Kidney (tissue), 14 donors: Measurements from ENCODE around the gene ALK. TPM values are rescaled to one million over a fixed set of nuclear protein-coding genes. Genes with fewer than 3 reads are reported as not detected.

Experiments used
- DNase-seq, 5 donors: peaks; one replicate each; pipeline ENCODE4 v3.0.0-alpha.2; 2013 to 2020
- FAIRE-seq: peaks from 2 replicates; lab custom pipeline; 2012; peaks lifted over from hg19 to GRCh38; lab: Jason Lieb, UNC
- H3K27ac ChIP-seq, 2 donors: one replicate each; pipeline ENCODE4 v1.7.0; 2013; ENCODE audit warnings: low read depth in 2 of 2, low read length in 2 of 2, inconsistent platforms in 1 of 2
- H3K27me3 ChIP-seq: one replicate; pipeline ENCODE4 v1.7.1; 2013; ENCODE audit warnings: low read length, inconsistent platforms; ENCODE audit not compliant: control insufficient read depth, insufficient read depth
- H3K36me3 ChIP-seq, 3 donors: one replicate each; pipeline versions ENCODE4 v1.7.0 to v1.7.1; 2013; ENCODE audit warnings: low read length in 3 of 3, control low read depth in 1 of 3, inconsistent platforms in 1 of 3; ENCODE audit not compliant: insufficient read depth in 3 of 3, control insufficient read depth in 2 of 3
- H3K4me1 ChIP-seq, 3 donors: one replicate each; pipeline versions ENCODE4 v1.7.0 to v1.7.1; 2013; ENCODE audit warnings: low read length in 3 of 3, inconsistent platforms in 1 of 3, low read depth in 1 of 3; ENCODE audit not compliant: control insufficient read depth in 2 of 3, insufficient read depth in 2 of 3
- H3K4me3 ChIP-seq, 3 donors: one replicate each; pipeline versions ENCODE4 v1.7.0 to v1.8.1; 2013; ENCODE audit warnings: low read length in 3 of 3, control low read depth in 1 of 3, inconsistent platforms in 1 of 3
- H3K9ac ChIP-seq, 3 donors: one replicate each; pipeline versions ENCODE4 v1.7.0 to v1.7.1; 2013; ENCODE audit warnings: low read length in 3 of 3, control low read depth in 1 of 3, inconsistent platforms in 1 of 3
- H3K9me3 ChIP-seq, 3 donors: one replicate each; pipeline versions ENCODE4 v1.7.0 to v1.7.1; 2013; ENCODE audit warnings: low read length in 3 of 3, control low read depth in 1 of 3, inconsistent platforms in 1 of 3; ENCODE audit not compliant: control insufficient read depth in 2 of 3, insufficient read depth in 1 of 3
- intact Hi-C: fragments of 100-400 bp; cut with DNase I; formaldehyde crosslinking; loops from one replicate; pipeline ENCODE4 v1.11.1; 2022
- polyA plus RNA-seq: library from polyadenylated mRNA; stranded (reverse); fragments of 350-450 nt; fragmentation: Illumina TruSeq; extraction: RNeasy Lipid Tissue Mini Kit (QIAGEN cat#74804); gene quantifications from one replicate; pipeline ENCODE4 v1.2.3, GENCODE V29; 2014; ENCODE audit warnings: low read depth, low replicate concordance; ENCODE audit not compliant: insufficient read depth
- total RNA-seq: library from RNA; stranded (reverse); fragmentation: NEBNext Ultra II Directional; extraction: Animal tissue kit (Norgen Biotek cat#: 25700); gene quantifications from one replicate; pipeline ENCODE4 v1.2.1, GENCODE V29; 2021
- TF ChIP-seq, protein P1 (sequence below): IDR thresholded peaks from 3 replicates; pipeline ENCODE4 v1.5.1; 2012; ENCODE audit warnings: mild to moderate bottlenecking, moderate library complexity, borderline replicate concordance; ENCODE audit not compliant: insufficient read depth; ENCODE audit errors: extremely low read depth
- donor health status: control.
- donor health status: control.
- donor health status: control.
- donor health status: control.
- donor health status: control.
- donor health status: DM: yes; HTN: yes; CAD: no.
- donor health status: Normal renal cell carcinoma (clear cell type).

ALK gene
- total and polyA plus RNA-seq, 2 donors from 2014 or later: 0.13 TPM; not detected in 1

DNA sequence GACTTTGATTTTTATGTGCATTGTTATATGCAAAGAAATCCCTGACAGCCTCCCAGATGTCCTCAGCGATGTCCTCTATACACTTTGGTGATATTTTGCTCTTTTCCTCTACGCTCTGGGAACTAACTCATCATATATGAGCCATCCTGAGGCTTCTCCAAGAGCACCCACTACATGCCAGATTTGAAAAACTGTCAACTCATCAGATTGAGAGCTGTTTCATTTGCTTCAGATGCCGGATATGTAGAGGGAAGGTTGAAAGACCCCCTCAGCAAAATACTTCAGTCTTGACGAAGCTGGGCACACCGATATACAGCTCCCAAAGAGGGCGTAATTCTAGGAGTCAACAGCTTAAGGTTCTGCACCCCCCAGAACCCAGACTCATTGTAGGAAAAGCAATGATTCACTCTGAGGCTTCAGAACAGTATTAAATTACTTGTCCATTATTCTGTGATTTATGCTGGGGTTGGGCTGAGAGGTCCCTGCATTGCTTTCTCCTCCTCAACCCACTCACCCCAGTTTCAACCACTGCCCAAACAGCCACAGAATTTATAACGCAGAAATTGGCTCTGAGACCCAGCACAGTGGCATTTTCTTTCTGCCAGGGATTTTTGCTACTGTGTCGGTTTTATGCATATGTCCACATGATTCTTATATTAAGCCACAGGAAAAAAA is 341.8 kb downstream of the ALK start:
- intact Hi-C loops: no loop called here

DNA sequence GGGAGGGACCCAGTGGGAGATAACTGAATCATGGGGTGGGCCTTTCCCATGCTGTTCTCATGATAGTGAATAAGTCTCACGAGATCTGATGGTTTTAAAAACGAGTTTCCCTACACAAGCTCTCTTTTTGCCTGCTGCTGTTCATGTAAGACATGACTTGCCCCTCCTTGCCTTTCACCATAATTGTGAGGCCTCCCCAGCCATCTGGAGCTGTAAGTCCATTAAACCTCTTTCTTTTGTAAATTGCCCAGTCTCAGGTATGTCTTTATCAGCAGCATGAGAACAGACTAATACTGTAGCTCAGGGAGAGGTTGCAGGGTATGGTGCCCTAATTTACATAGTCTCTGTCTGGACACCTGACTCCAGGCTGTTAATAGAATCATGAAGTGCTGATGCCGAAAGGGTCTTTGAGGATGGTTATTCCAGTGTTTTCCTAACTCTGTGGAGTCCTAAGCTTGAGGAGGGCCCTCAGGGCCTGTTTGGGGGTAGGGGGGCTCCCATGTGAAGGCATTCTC is 343.2 kb downstream of the ALK start:
- no peaks in the 10 kb centered on the region for H3K4me1 ChIP-seq
- TF ChIP-seq, protein P1, sequence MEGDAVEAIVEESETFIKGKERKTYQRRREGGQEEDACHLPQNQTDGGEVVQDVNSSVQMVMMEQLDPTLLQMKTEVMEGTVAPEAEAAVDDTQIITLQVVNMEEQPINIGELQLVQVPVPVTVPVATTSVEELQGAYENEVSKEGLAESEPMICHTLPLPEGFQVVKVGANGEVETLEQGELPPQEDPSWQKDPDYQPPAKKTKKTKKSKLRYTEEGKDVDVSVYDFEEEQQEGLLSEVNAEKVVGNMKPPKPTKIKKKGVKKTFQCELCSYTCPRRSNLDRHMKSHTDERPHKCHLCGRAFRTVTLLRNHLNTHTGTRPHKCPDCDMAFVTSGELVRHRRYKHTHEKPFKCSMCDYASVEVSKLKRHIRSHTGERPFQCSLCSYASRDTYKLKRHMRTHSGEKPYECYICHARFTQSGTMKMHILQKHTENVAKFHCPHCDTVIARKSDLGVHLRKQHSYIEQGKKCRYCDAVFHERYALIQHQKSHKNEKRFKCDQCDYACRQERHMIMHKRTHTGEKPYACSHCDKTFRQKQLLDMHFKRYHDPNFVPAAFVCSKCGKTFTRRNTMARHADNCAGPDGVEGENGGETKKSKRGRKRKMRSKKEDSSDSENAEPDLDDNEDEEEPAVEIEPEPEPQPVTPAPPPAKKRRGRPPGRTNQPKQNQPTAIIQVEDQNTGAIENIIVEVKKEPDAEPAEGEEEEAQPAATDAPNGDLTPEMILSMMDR: no peak
- H3K36me3 ChIP-seq: no peaks in the 10 kb centered on the region
- H3K27me3 ChIP-seq: no peaks in the 10 kb centered on the region
- no peaks in the 10 kb centered on the region for H3K9me3 ChIP-seq
- intact Hi-C loops: no loop called here
- H3K9ac ChIP-seq: no peak overlapping the region
- no peak overlapping the region for H3K4me3 ChIP-seq
- FAIRE-seq (no peak), DNase-seq (no peak)
- no peak overlapping the region for H3K27ac ChIP-seq

More for the DNA sequence above, 341.8 kb downstream of the ALK start:
- no peak overlapping the region for H3K9ac ChIP-seq
- TF ChIP-seq, protein P1: no peak
- no peak overlapping the region for H3K4me3 ChIP-seq
- H3K9me3 ChIP-seq: no peaks in the 10 kb centered on the region
- H3K4me1 ChIP-seq: no peaks in the 10 kb centered on the region
- FAIRE-seq: no peak
- H3K27ac ChIP-seq: no peak overlapping the region
- no peaks in the 10 kb centered on the region for H3K36me3 ChIP-seq
- peak in 2 of 5 donors; percentile 39 to 47 for DNase-seq
- no peaks in the 10 kb centered on the region for H3K27me3 ChIP-seq

DNA sequence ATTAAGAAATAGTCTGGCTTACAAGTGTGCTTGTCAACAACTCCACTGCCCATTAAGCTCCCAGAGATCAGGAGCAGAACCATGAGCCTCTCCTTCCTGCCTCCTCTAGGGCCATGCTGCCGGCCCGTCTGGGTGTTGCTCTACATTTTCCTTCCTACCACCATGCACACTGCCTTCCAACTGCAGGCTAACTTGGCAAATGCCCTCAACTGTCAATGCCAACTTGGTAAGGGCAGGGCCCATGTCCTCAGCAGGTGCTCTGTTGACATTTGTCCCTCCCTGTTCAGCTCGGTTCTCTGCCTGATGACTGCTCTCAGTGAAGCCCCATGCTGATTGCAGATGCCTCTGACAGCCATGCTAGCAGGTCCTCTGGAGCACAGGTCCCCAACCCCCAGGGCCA is 345.2 kb downstream of the ALK start:
- FAIRE-seq (no peak), DNase-seq (no peak)
- Histone ChIP-seq H3K27ac (no peak overlapping the region), H3K9me3 (no peaks in the 10 kb centered on the region), H3K4me3 (no peak overlapping the region), H3K36me3 (no peaks in the 10 kb centered on the region), H3K9ac (no peak overlapping the region), H3K4me1 (no peaks in the 10 kb centered on the region), H3K27me3 (no peaks in the 10 kb centered on the region)
- intact Hi-C loops: no loop called here
- TF ChIP-seq, protein P1: no peak
